Aorta (tissue), 5 donors: ENCODE results near the gene CNIH1. TPM values are rescaled to one million over a fixed set of nuclear protein-coding genes. Genes with fewer than 3 reads are reported as not detected.

Experiments used
- ATAC-seq: fragments of 200-7000 bp; cut with Tn5 transposase; one replicate; pipeline ENCODE4 v1.9.1; 2022; ENCODE audit warnings: moderate library complexity; ENCODE audit not compliant: low FRiP score
- DNase-seq, 2 donors: peaks; one replicate each; pipeline ENCODE4 v3.0.0-alpha.2; 2020
- H3K27ac ChIP-seq, 2 donors: one replicate each; pipeline ENCODE4 v1.5.1; 2013; ENCODE audit warnings: low read length in 2 of 2, mild to moderate bottlenecking in 2 of 2, moderate library complexity in 2 of 2, control low read depth in 1 of 2, inconsistent platforms in 1 of 2, low read depth in 1 of 2
- H3K27me3 ChIP-seq, 2 donors: one replicate each; pipeline ENCODE4 v1.6.1; 2013; ENCODE audit warnings: control low read depth in 1 of 2, low read length in 1 of 2, mild to moderate bottlenecking in 1 of 2, moderate library complexity in 1 of 2; ENCODE audit not compliant: insufficient read depth in 2 of 2, control insufficient read depth in 1 of 2
- H3K36me3 ChIP-seq, 2 donors: one replicate each; pipeline ENCODE4 v1.6.1; 2013; ENCODE audit warnings: control low read depth in 1 of 2, low read length in 1 of 2, mild to moderate bottlenecking in 1 of 2; ENCODE audit not compliant: insufficient read depth in 2 of 2, control insufficient read depth in 1 of 2
- H3K4me1 ChIP-seq, 2 donors: one replicate each; pipeline ENCODE4 v1.6.1; 2013; ENCODE audit warnings: low read length in 2 of 2, control low read depth in 1 of 2, mild to moderate bottlenecking in 1 of 2, moderate library complexity in 1 of 2; ENCODE audit not compliant: insufficient read depth in 2 of 2, control insufficient read depth in 1 of 2
- H3K4me3 ChIP-seq, 2 donors: one replicate each; pipeline ENCODE4 v1.5.1; 2013; ENCODE audit warnings: low read length in 2 of 2, control low read depth in 1 of 2, mild to moderate bottlenecking in 1 of 2
- H3K9me3 ChIP-seq: one replicate; pipeline ENCODE4 v1.6.1; 2013; ENCODE audit warnings: mild to moderate bottlenecking, low read length; ENCODE audit not compliant: control insufficient read depth
- WGBS, 2 donors: extraction: QIAGEN DNeasy Blood & Tissue Kit; methylation state at CpG; one replicate each; pipeline ENCODE4 v1.1.7; 2013; 5-methylcytosine and 5-hydroxymethylcytosine counted together
- intact Hi-C, 2 donors: fragments of 100-400 bp; cut with DNase I; formaldehyde crosslinking; loops; one replicate each; pipeline versions ENCODE4 v1.14.2 to v1.15.0; 2022
- polyA plus RNA-seq, 2 donors: library from polyadenylated mRNA; stranded (reverse); fragments of 200-250 nt; gene quantifications; one replicate each; pipeline ENCODE4 v1.2.3, GENCODE V29; 2013
- total RNA-seq, 2 donors: library from RNA; stranded (reverse); fragmentation: NEBNext Ultra II Directional; extraction: Animal tissue kit (Norgen Biotek cat#: 25700); gene quantifications; one replicate each; pipeline ENCODE4 v1.2.1, GENCODE V29; 2021
- donor health status: healthy with polysubstance abuse.
- donor health status: Bipolar disorder and iron deficiency.
- donor health status: DM: no; HTN: no; CAD: no.
- donor health status: DM: no; HTN: no; CAD: no.
- donor health status: DM: yes; HTN: yes; CAD: no.

The CNIH1 gene
- total and polyA plus RNA-seq, 4 donors = 83.3 to 92.3 (median 88.8) TPM

DNA sequence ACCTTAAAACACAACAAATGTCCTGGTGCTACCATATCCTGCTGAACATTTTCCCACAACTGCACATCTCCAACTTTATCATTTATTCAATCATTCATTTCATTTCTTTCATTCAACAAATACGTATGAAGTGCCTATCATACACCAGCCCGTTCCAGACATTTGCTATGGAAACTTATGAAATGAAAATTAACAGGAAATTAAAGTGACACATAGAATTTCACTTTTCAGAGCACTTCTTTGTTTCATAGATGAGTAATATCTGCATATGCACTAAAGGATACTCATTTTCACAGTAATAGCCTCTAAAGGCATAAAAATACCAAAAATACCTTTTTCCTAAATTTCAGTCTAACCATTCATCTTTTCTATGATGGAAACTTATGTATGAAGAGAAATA is 12.6 kb downstream of the CNIH1 start:
- intact Hi-C loops = no loop called here
- DNase-seq (no peak), ATAC-seq (no peak)
- WGBS, 2 donors = 89 to 90% methylated on average over 2 of the region's 2 CpGs
- Histone ChIP-seq H3K27ac (no peak overlapping the region), H3K4me3 (no peak overlapping the region), H3K4me1 (no peaks in the 10 kb centered on the region), H3K9me3 (no peaks in the 10 kb centered on the region), H3K36me3 (peaks cover 3 to 4% of the 10 kb centered on the region in 2 donors), H3K27me3 (no peaks in the 10 kb centered on the region)

DNA sequence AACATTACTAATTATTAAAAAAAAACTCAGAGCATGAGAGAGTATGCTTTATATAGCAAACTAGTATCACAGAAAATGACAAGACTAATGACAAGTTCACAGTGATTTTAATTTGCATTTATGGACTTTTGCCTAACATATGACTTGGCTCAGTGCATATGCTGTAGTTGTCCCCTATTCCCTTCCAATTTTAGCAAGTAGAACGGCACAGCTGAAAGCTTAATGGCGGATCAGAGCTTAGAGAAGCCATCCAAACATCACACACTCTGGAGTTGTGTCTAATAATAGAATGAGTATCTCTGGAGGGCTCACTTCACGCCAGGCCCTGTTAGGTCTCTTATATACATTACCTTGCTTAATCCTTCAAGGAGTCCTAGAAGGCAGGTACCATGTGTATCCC is 13.3 kb downstream of the CNIH1 start:
- Histone ChIP-seq H3K27me3 (no peaks in the 10 kb centered on the region), H3K36me3 (peaks cover 3 to 4% of the 10 kb centered on the region in 2 donors), H3K4me3 (no peak overlapping the region), H3K27ac (no peak overlapping the region), H3K4me1 (no peaks in the 10 kb centered on the region), H3K9me3 (no peaks in the 10 kb centered on the region)
- no peak for DNase-seq
- intact Hi-C loops = no loop called here
- no peak for ATAC-seq
- WGBS, 2 donors = 26 to 32% methylated on average over 3 of the region's 3 CpGs

DNA sequence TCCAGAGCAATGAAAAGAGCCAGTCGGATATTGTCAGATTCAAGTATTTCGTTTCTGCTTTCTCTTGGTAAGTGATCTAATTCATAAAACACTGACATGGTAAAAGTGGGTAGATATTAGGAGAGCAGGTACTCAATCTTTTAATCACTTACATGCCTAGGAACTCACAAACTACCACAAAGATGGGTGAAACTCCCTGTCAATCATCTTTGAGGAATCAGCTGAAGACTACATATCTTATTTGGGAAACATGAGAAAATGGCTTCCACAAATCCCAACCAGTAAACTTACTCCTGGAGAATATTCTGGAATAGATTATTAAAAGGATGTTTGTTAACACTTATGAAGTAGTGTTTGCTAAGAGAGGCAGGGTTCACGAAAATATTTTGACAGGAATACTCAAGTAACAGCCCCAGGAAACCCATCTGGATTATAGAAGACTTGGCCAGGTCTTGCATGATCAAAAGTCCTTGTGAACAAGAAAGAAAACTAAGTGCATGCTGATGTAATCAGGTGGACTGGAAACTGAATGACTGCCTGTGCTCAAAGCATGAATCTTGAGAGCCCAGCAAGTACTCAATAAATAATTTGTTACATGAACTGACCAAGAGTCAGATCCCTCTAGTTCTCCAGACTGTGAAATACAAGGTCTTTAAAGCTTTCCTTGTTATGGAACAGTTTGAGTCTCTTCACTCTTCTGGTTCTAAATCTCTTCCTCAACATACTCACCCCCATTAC is 15.5 kb downstream of the CNIH1 start:
- Histone ChIP-seq H3K4me1 (no peaks in the 10 kb centered on the region), H3K27ac (no peak overlapping the region), H3K4me3 (no peak overlapping the region), H3K9me3 (no peaks in the 10 kb centered on the region), H3K36me3 (peaks cover 3 to 4% of the 10 kb centered on the region in 2 donors), H3K27me3 (no peaks in the 10 kb centered on the region)
- no peak for DNase-seq
- WGBS, 2 donors = 83 to 86% methylated on average over 3 of the region's 3 CpGs
- intact Hi-C loops = no loop called here
- no peak for ATAC-seq

DNA sequence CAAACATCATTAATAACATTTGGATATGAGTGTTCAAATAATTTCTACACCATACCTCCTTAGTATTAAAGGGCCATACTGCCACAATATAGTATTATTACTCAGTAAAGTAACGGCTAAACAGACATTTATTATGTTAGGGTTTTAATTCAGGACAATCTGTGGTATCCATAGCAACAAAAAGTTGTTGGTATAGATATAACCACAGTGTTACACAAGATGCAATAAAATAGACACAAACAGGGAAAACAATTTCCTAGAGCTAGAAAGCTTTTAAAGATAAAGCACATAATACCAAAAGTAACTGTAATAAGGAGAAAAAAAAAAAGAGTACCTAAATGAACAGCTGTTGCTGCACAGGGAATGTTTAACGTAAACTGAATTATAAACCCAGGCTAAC is 16.1 kb downstream of the CNIH1 start:
- H3K36me3 ChIP-seq = peaks cover 3 to 4% of the 10 kb centered on the region in 2 donors

GRCh38 chr14:54424479-54424901 is 16.7 kb downstream of the CNIH1 start:
- Histone ChIP-seq H3K4me1 (no peaks in the 10 kb centered on the region), H3K27ac (no peak overlapping the region), H3K27me3 (no peaks in the 10 kb centered on the region), H3K4me3 (no peak overlapping the region), H3K9me3 (no peaks in the 10 kb centered on the region), H3K36me3 (peaks cover 2 to 3% of the 10 kb centered on the region in 2 donors)
- DNase-seq (no peak), ATAC-seq (no peak)
- intact Hi-C loops = no loop called here
- 84 to 87% methylated on average over 4 of the region's 4 CpGs for WGBS, 2 donors

More for the DNA sequence above, 16.1 kb downstream of the CNIH1 start:
- Histone ChIP-seq H3K27me3 (no peaks in the 10 kb centered on the region), H3K4me1 (no peaks in the 10 kb centered on the region), H3K9me3 (no peaks in the 10 kb centered on the region), H3K27ac (no peak overlapping the region), H3K4me3 (no peak overlapping the region)
- WGBS, 2 donors = 70 to 92% methylated on average over 2 of the region's 2 CpGs
- intact Hi-C loops = no loop called here
- DNase-seq (no peak), ATAC-seq (no peak)

DNA sequence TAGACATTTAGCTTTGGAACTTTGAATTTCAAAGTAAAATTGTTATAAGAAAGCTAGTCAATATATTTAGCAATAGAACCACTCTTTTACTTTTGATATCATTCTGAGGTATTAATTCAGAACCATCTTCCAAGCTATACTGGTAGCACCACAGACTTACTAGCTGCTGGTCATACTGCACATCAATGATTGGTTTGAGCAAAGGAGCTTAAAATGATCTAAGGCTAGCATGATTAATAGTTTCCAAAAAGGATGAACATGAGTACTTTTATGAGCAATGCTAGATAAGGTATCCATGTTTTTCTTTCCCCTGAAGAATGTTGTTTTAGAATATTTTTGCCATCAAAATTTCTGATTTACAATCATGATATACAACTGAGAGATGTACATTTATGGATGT is 17.2 kb downstream of the CNIH1 start:
- Histone ChIP-seq H3K9me3 (no peaks in the 10 kb centered on the region), H3K27me3 (no peaks in the 10 kb centered on the region), H3K27ac (no peak overlapping the region), H3K36me3 (peaks cover under 1 to 3% of the 10 kb centered on the region in 2 donors), H3K4me3 (no peak overlapping the region), H3K4me1 (no peaks in the 10 kb centered on the region)
- ATAC-seq (no peak), DNase-seq (no peak)
- intact Hi-C loops = no loop called here

DNA sequence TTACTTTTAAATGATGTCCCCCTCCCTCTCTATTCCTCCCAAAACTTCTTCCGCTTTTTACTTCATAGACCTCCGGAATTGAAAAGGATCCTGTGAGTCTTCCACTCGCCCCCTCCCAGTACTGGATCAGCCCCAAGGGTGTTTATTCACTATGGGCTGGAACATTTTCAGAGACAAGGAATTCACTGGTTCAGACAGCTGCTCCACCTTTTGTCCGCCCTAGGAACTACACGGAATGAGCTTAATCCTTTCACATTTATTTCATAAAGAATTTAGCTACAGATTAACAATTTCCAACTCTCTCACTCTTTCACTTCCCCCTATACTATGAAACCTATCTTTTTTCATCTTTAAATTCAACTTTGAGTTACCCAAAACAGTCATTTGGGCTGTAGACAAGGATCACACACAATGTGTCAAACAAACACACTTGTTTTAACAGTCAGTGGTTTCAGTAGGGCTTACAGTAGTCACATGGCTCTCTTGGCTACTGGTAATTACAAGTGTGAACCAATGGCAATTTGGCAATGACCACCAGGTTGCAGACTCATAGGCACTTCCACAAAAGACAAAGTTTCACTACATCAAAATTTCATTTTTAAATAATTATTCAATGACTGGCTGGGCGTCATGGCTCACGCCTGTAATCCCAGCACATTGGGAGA is 20.6 kb downstream of the CNIH1 start:
- no peaks in the 10 kb centered on the region for H3K9me3 ChIP-seq
- intact Hi-C loops = no loop called here
- H3K4me3 ChIP-seq = no peak overlapping the region
- ATAC-seq (peak; percentile 46), DNase-seq (no peak)
- H3K4me1 ChIP-seq = no peaks in the 10 kb centered on the region
- peaks cover 0 to 3% of the 10 kb centered on the region in 2 donors for H3K36me3 ChIP-seq
- WGBS, 2 donors = 36 to 44% methylated on average over 7 of the region's 7 CpGs
- H3K27me3 ChIP-seq = no peaks in the 10 kb centered on the region
- no peak overlapping the region for H3K27ac ChIP-seq

GRCh38 chr14:54411371-54411770 is 29.8 kb downstream of the CNIH1 start:
- Histone ChIP-seq H3K9me3 (no peaks in the 10 kb centered on the region), H3K4me3 (no peak overlapping the region), H3K36me3 (no peaks in the 10 kb centered on the region), H3K27me3 (no peaks in the 10 kb centered on the region), H3K4me1 (no peaks in the 10 kb centered on the region), H3K27ac (no peak overlapping the region)
- 95 to 98% methylated on average over 3 of the region's 3 CpGs for WGBS, 2 donors
- ATAC-seq = no peak
- intact Hi-C loops = no loop called here
- DNase-seq = no peak

GRCh38 chr14:54410215-54410614 is 31.0 kb downstream of the CNIH1 start:
- Histone ChIP-seq H3K27me3 (no peaks in the 10 kb centered on the region), H3K4me3 (no peak overlapping the region), H3K4me1 (no peaks in the 10 kb centered on the region), H3K27ac (no peak overlapping the region), H3K9me3 (no peaks in the 10 kb centered on the region), H3K36me3 (no peaks in the 10 kb centered on the region)
- intact Hi-C loops = no loop called here
- DNase-seq (no peak), ATAC-seq (no peak)
- WGBS, 2 donors = 98 to 100% methylated on average over 1 of the region's 1 CpG
